HG02571 (cell line): Measurements from ENCODE around the gene RTN4RL2.

Experiments
- ATAC-seq: cut with Tn5 transposase; IDR thresholded peaks from one replicate; pipeline ENCODE4 v1.9.1; 2021; ENCODE audit warnings: mild to moderate bottlenecking, moderate library complexity; ENCODE audit not compliant: unreplicated experiment

RTN4RL2 gene

DNA sequence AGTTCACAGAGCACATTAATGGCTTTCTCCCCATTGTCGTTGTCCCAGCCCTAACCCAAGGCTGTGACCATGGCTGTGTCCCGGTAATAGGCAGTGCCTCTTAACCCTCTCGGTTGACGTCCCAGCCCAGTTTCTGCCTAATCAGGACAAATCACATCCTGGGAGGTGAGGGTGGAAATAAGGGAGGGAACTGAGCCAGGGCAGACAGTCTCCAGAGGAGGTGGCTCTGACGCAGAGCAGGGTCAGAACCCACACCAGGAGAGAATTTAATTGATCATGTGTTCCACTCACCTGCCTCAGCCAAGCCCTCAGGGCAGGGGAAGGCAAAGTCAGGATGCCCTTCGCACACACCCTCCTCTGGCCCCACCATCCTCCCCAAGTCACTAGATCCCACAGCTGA lies 38.2 kb downstream of the RTN4RL2 start:
- ATAC-seq = no peak

GRCh38 chr11:57499413-57499982 lies 39.2 kb downstream of the RTN4RL2 start:
- ATAC-seq = peak; percentile 95

DNA sequence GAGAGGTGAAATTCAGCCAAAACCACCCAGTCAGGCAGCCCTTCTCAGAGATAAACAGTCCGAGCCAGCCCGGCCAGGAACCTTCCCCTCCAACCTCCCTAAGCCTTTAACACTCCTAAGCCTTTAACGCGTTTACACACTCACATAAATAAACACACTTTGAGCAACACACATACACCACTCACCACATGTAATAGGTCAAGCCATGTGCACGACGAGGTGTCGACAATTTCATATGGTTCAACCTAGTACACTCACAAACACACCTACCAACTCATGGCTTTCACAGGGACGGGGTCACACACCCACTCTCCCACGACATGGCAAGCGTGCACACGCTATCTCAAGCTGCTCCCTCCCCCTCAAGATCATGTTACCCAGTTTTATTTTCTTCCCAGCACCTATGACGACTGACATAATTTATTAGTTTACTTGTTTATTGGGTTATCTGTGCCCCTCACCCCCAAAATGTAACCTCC lies 39.7 kb downstream of the RTN4RL2 start:
- peak; percentile 11 for ATAC-seq

GRCh38 chr11:57500515-57500914 lies 40.2 kb downstream of the RTN4RL2 start:
- no peak for ATAC-seq

DNA sequence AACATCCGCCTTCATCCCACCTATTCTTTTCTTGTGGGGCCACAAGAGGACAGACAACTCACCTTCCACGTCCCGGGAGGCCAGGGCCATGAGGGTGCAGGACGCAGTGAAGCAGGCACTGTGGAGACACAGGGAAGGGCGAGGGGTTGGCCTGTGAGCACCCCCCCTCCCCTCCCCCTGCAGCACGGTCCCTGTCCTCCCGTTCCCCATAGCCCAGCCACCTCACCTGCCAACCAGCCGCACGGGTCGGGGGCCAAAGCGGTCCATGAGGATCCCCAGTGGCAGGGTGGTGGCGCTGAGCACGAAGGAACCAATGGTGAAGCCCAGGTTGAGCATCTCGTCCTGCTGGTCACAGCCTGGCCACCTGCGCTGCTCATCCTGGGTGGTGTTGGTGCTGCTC lies 40.6 kb downstream of the RTN4RL2 start:
- ATAC-seq = no peak

DNA sequence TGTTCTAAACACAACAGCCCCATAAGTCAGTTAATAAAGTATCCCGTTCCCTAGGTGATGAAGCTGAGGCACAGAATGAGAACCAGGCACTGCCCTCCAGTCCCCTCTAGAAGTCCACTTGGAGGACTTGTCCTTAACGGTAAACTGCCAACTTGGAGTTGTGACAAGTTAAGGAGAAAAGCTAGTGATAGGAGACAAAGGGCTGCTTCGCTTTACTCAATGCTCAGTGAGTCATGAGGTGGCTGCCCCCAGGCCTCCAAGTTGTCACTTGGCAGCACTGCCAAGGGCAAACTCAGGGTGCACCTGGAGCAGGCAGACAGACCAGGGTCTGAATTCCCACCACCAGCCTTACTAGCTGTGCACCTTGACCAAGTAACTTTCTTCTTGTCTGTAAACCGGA lies 41.6 kb downstream of the RTN4RL2 start:
- ATAC-seq = no peak

- ATAC-seq = no peak
Measured at GRCh38 chr11:57502376-57502775, 42.0 kb downstream of the RTN4RL2 start.

- no peak for ATAC-seq
Measured at GRCh38 chr11:57502870-57503269, 42.5 kb downstream of the RTN4RL2 start.

GRCh38 chr11:57504511-57504910 lies 44.2 kb downstream of the RTN4RL2 start:
- no peak for ATAC-seq

- no peak for ATAC-seq
Measured at GRCh38 chr11:57506522-57506921, 46.2 kb downstream of the RTN4RL2 start.

DNA sequence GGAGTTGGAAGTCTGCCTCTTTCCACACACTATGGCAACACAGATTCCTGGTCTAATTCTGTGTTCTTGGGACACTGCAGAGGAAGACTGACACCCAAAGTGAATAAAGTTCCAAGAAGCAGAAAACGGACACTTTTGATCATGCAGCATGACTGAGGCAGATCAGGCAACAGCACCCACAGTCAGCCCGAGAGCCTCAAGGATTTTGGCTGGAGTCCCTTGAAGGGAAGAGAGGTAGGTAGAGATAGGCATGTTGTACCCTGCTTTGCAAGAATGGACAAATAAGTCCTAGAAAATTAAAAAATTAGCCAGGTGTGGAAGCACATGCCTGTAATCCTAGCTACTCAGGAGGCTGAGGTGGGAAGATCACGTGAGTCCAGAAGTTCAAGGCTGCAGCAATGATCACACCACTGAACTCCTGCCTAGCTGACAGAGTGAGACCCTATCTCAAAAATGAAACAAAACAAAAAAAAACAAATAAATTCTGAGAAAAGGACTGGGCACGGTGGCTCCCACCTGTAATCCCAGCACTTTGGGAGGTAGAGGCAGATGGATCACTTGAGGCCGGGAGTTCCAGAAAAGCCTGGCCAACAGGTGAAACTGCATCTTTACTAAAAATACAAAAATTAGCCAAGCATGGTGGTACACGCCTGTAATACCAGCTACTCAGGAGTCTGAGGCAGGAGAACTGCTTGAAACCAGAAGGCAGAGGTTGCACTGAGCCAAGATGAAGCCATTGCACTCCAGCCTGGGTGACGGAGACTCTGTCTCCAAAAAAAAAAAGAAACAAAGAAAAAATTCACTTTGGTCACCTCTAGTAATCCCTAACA lies 48.2 kb downstream of the RTN4RL2 start:
- ATAC-seq = no peak

- ATAC-seq = no peak
Measured at GRCh38 chr11:57511741-57512430, 51.6 kb downstream of the RTN4RL2 start.

DNA sequence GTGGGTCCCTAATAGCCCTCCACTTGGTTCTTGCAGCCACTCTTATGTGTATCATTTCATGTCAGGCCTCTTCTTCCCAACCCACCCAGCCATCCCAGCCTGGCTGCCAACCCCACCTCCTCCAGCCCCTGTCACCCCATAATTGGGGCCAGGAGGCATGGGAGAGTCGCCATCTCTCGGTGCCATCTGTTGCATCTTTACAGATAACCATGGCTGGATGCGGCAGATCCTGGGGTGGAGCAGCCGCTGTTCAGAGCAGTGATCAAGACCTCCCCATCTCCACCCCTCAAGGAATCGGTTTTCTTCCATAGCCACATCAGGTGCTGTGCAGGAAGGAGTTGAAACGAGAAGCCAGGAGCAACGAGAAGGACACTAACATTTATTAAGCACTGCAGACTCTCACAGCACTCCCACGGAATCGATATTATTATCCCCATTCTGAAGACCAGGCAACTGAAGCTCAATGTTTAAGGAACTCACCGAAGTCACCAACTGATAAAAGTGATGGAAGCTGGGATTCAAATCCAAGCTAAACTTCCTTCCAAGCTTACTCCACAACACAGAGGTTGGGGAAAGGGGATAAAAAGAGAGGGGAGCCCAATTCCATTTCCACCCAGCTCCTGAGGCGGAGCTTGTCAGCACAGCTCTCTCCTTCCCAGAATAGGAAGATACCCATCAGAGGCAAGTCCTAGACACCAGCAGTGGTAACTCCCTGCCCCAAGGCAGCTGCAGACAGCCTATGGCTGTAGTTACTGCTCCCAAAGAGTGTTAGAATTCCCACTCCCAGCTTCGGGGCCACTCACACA lies 52.5 kb downstream of the RTN4RL2 start:
- no peak for ATAC-seq

- no peak for ATAC-seq
Measured at GRCh38 chr11:57513452-57513795, 53.1 kb downstream of the RTN4RL2 start.

- no peak for ATAC-seq
Measured at GRCh38 chr11:57513911-57514537, 53.7 kb downstream of the RTN4RL2 start.

- ATAC-seq = no peak
Measured at GRCh38 chr11:57514538-57515331, 54.4 kb downstream of the RTN4RL2 start.

DNA sequence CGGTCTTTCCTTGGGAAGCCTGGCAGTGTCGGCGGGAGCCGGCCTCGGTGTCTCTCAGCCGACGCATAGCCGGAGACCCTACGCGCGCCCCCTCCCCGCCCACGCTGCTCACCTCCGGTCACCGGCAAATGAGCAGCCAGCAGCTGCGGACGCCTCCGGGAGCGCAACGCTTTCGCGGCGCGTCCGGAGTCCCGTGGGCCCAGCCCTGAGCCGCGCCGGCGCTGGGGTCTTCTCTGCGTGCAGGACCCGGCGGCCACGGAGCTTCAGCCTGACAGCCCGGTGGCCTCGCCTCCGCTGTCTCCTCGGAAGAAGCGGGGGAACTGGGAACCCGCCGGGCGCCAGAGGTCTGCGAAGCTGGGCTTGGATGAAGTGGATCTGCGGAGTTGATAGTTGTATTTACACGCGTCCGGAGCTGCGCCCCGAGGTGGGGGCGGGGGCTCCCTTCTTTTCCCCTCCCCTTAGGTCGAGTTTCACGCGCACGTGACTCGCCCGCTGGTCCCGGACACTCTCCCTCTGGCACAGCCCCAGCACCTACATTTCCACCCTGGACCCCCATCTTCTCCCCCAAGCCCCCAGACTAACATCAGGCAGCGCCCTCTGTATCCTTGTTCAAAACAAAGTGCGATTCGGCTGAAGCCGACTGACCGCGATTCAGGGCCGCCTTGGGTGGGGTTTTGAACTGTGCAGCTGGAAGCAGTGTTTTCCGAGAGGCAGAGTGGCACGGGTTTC lies 55.2 kb downstream of the RTN4RL2 start, which contains the start of gene SLC43A1:
TSS of gene SLC43A1 (minus strand) at position 371 of the 729 bp plus-strand sequence. CDS start 1,591 bp downstream, outside the sequence.
- no peak for ATAC-seq

GRCh38 chr11:57516061-57516443 lies 55.7 kb downstream of the RTN4RL2 start:
- ATAC-seq = no peak

GRCh38 chr11:57521116-57521515 lies 60.8 kb downstream of the RTN4RL2 start:
- ATAC-seq = no peak
